SK-N-SH (cell line): ENCODE results near the gene IFNL1. TPM values are rescaled to one million over a fixed set of nuclear protein-coding genes. Genes with fewer than 3 reads are reported as not detected.
A peak's percentile ranks its signal among the peaks of the same experiment; 100 is the strongest.

ENCODE experiments used
- CTCF ChIA-PET: fragments of 300-600, 350-600 bp; formaldehyde crosslinking; extraction: SDS; loops from one replicate; lab custom pipeline; 2021; lab: Yijun Ruan, JAX
- POLR2A ChIA-PET: fragments of 350-600 bp; sonication (Branson Sonifier 250); formaldehyde crosslinking; extraction: SDS; loops from one replicate; lab custom pipeline; 2020; ENCODE audit warnings: antibody characterized with exemption, inconsistent platforms; lab: Yijun Ruan, JAX
- DNase-seq: peaks from one replicate; pipeline ENCODE4 v3.0.0; 2012
- H2AFZ ChIP-seq: fragments of 200-600 bp; sonication (generic); 2 replicates; pipeline ENCODE4 v1.8.1; 2016; ENCODE audit warnings: antibody characterized with exemption, mild to moderate bottlenecking, low read depth
- H3F3A ChIP-seq: fragments of 200-600 bp; sonication (generic); replicated peaks from 2 replicates; pipeline ENCODE3; 2016; ENCODE audit warnings: antibody characterized with exemption, mild to moderate bottlenecking; ENCODE audit not compliant: insufficient read depth
- H3K27ac ChIP-seq, 2 experiments: fragments of 200-500 bp in 1 of 2; fragments of 200-600 bp in 1 of 2; sonication (Bioruptor generic) in 1 of 2; sonication (generic), shearing (Covaris generic) in 1 of 2; 2 replicates each; pipeline versions ENCODE4 v1.5.1 to v1.6.1; 2014 to 2016; ENCODE audit warnings: low read depth in 2 of 2, inconsistent platforms in 1 of 2, low read length in 1 of 2, mild to moderate bottlenecking in 1 of 2, mixed read lengths in 1 of 2
- H3K27me3 ChIP-seq: fragments of 200-600 bp; sonication (generic), shearing (Covaris generic); 2 replicates; pipeline ENCODE4 v1.6.1; 2016; ENCODE audit warnings: mixed run types; ENCODE audit not compliant: insufficient read depth
- H3K36me3 ChIP-seq, 2 experiments: fragments of 200-500 bp in 1 of 2; fragments of 200-600 bp in 1 of 2; sonication (Bioruptor generic) in 1 of 2; sonication (generic) in 1 of 2; replicated peaks in 1 of 2; 2 replicates each; pipeline versions ENCODE3 to v1.5.1; 2014 to 2016; ENCODE audit warnings: low read length in 1 of 2, mild to moderate bottlenecking in 1 of 2; ENCODE audit not compliant: insufficient read depth in 2 of 2, control insufficient read depth in 1 of 2
- H3K4me1 ChIP-seq, 2 experiments: fragments of 200-500 bp in 1 of 2; fragments of 200-600 bp in 1 of 2; sonication (Bioruptor generic) in 1 of 2; sonication (generic), shearing (Covaris generic) in 1 of 2; 2 replicates each; pipeline versions ENCODE4 v1.5.1 to v1.6.1; 2014 to 2016; ENCODE audit warnings: low read depth in 1 of 2, low read length in 1 of 2, mixed run types in 1 of 2; ENCODE audit not compliant: insufficient read depth in 2 of 2, control insufficient read depth in 1 of 2
- H3K4me2 ChIP-seq: fragments of 200-600 bp; sonication (generic), shearing (Covaris generic); 2 replicates; pipeline ENCODE4 v1.6.1; 2017; ENCODE audit warnings: mixed run types
- H3K4me3 ChIP-seq, 2 experiments: fragments of 200-500 bp in 1 of 2; fragments of 200-600 bp in 1 of 2; sonication (Bioruptor generic) in 1 of 2; sonication (generic), shearing (Covaris generic) in 1 of 2; 2 replicates each; pipeline versions ENCODE4 v1.5.1 to v1.8.1; 2014 to 2016; ENCODE audit warnings: low read depth in 2 of 2, inconsistent platforms in 1 of 2, low read length in 1 of 2, mild to moderate bottlenecking in 1 of 2, mixed read lengths in 1 of 2, moderate library complexity in 1 of 2
- H3K79me2 ChIP-seq: fragments of 200-600 bp; sonication (generic); 2 replicates; pipeline ENCODE4 v1.8.1; 2017; ENCODE audit warnings: mild to moderate bottlenecking; ENCODE audit not compliant: insufficient read depth
- H3K9ac ChIP-seq: fragments of 200-600 bp; sonication (generic); 2 replicates; pipeline ENCODE4 v1.6.1; 2017; ENCODE audit warnings: mixed run types
- H3K9me2 ChIP-seq: fragments of 200-600 bp; sonication (generic); 2 replicates; pipeline ENCODE4 v1.6.1; 2017; ENCODE audit warnings: mixed run types
- H3K9me3 ChIP-seq: fragments of 200-600 bp; sonication (generic); 2 replicates; pipeline ENCODE4 v1.6.1; 2017; ENCODE audit warnings: mixed run types, mild to moderate bottlenecking, moderate library complexity
- H4K20me1 ChIP-seq: fragments of 200-600 bp; sonication (generic); 2 replicates; pipeline ENCODE4 v1.6.1; 2017; ENCODE audit warnings: mild to moderate bottlenecking, mixed run types; ENCODE audit not compliant: insufficient read depth
- FOXJ3 ChIP-seq: sonication (generic); formaldehyde crosslinking; IDR thresholded peaks from 2 replicates; pipeline ENCODE4 v1.5.1; 2020; ENCODE audit warnings: mild to moderate bottlenecking, missing genetic modification reagents
- FOXM1 ChIP-seq: IDR thresholded peaks from 2 replicates; pipeline ENCODE4 v1.4.0; 2012; ENCODE audit warnings: low read depth, mild to moderate bottlenecking
- GATA2 ChIP-seq: sonication (generic); formaldehyde crosslinking; IDR thresholded peaks from 2 replicates; pipeline ENCODE4 v1.5.0; 2020; ENCODE audit warnings: mild to moderate bottlenecking, missing genetic modification reagents
- NFIC ChIP-seq: IDR thresholded peaks from 2 replicates; pipeline ENCODE4 v1.4.0; 2012; ENCODE audit warnings: borderline replicate concordance
- NRF1 ChIP-seq: IDR thresholded peaks from 2 replicates; pipeline ENCODE4 v1.6.1; 2012; ENCODE audit warnings: low read depth, mild to moderate bottlenecking, low read length
- POLR2AphosphoS5 ChIP-seq: IDR thresholded peaks from 2 replicates; pipeline ENCODE4 v1.6.1; 2012; ENCODE audit warnings: low read depth, low read length
- RAD21 ChIP-seq: IDR thresholded peaks from 2 replicates; pipeline ENCODE4 v1.6.1; 2012; ENCODE audit warnings: mild to moderate bottlenecking, low read length
- RCOR1 ChIP-seq: fragments of 150-350 bp; IDR thresholded peaks from 2 replicates; pipeline ENCODE4 v1.6.1; 2017; ENCODE audit warnings: antibody characterized with exemption, low read length
- RFX5 ChIP-seq: IDR thresholded peaks from 2 replicates; pipeline ENCODE4 v1.6.1; 2012; ENCODE audit warnings: mild to moderate bottlenecking, improper control_type of control experiment, low read length
- RXRA ChIP-seq: IDR thresholded peaks from 2 replicates; pipeline ENCODE4 v1.4.0; 2012; ENCODE audit warnings: low read depth, mild to moderate bottlenecking, borderline replicate concordance
- SIN3A ChIP-seq: IDR thresholded peaks from 2 replicates; pipeline ENCODE4 v1.6.1; 2012; ENCODE audit warnings: low read depth, mild to moderate bottlenecking, low read length, moderate library complexity, borderline replicate concordance
- SMC3 ChIP-seq: IDR thresholded peaks from 2 replicates; pipeline ENCODE4 v1.6.1; 2012; ENCODE audit warnings: low read depth, low read length, improper control_type of control experiment
- TAF1 ChIP-seq: IDR thresholded peaks from 2 replicates; pipeline ENCODE4 v1.6.1; 2012; ENCODE audit warnings: low read depth, mild to moderate bottlenecking, low read length, moderate library complexity, borderline replicate concordance
- TCF12 ChIP-seq: IDR thresholded peaks from 2 replicates; pipeline ENCODE4 v1.4.0; 2012
- YY1 ChIP-seq: IDR thresholded peaks from 2 replicates; pipeline ENCODE4 v1.4.0; 2012; ENCODE audit warnings: low read depth, mild to moderate bottlenecking
- WGBS: methylation state at CpG from one replicate; pipeline ENCODE4 v1.1.6; 2017; ENCODE audit warnings: low lambda C conversion rate; 5-methylcytosine and 5-hydroxymethylcytosine counted together
- polyA plus RNA-seq, 3 experiments: library from polyadenylated mRNA; depleted of rRNA; stranded (reverse); fragments of >200 nt; gene quantifications; 2 replicates each; pipeline ENCODE4 v1.2.3, GENCODE V29; 2012
- TF ChIP-seq, protein P1 (sequence below): IDR thresholded peaks from 2 replicates; pipeline ENCODE4; 2012
- TF ChIP-seq, protein P2 (sequence below): fragments of 200-600 bp; sonication (generic); IDR thresholded peaks from 2 replicates; pipeline ENCODE4 v1.6.1; 2017; ENCODE audit warnings: antibody characterized with exemption, mild to moderate bottlenecking, moderate library complexity
- TF ChIP-seq, protein P3 (sequence below): fragments of 150-350 bp; IDR thresholded peaks from 2 replicates; pipeline ENCODE4 v1.6.1; 2016; ENCODE audit warnings: mild to moderate bottlenecking, low read depth, low read length
- TF ChIP-seq, protein P4 (sequence below): IDR thresholded peaks from 2 replicates; pipeline ENCODE4 v1.4.0; 2012; ENCODE audit warnings: low read depth
- TF ChIP-seq, protein P5 (sequence below): IDR thresholded peaks from 2 replicates; pipeline ENCODE4 v1.4.0; 2012; ENCODE audit warnings: low read depth, borderline replicate concordance

Gene IFNL1
- polyA plus RNA-seq, 1 of the 3 experiments (the other 2 are of a cell fraction) = not detected

DNA sequence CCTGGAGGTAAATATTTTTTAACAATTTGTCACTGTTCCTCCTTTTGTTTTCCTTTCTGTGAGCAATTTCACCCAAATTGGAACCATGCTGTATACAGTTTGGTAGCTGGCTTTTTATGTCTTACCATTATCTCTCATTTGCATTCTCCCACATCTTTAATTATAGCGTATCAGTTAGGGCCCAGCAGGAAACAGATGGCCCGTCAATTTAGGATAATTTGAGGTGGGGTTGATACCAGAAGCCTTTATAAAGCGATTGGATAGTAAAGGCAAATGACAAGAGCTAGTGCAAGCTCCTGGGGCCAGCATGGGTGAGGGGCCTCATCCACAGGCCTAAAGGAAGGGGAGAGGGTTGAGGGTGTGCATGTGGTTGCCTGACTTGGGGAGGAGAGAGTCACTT lies 43.7 kb upstream of the IFNL1 start:
- ChIA-PET POLR2A (no interaction called here), CTCF (interaction anchor here (1.1 to 1.6 kb wide), 2 partner anchors 19 to 141 kb away, joined by 3 read pairs; no protein-coding TSS in a partner anchor)
- 35% methylated on average over 3 of the region's 3 CpGs for WGBS
- Histone ChIP-seq H4K20me1 (no peaks in the 10 kb centered on the region), H3K27ac (no peak overlapping the region), H3K27me3 (peaks cover 4% of the 10 kb centered on the region; the same call in 1 of the 2 replicates), H3K79me2 (no peaks in the 10 kb centered on the region), H3K9me2 (no peaks in the 10 kb centered on the region), H3K36me3 (no peaks in the 10 kb centered on the region), H3K9ac (no peak overlapping the region), H3K4me3 (no peak overlapping the region), H3K4me2 (no peak overlapping the region), H3K4me1 (peaks cover 0 to 3% of the 10 kb centered on the region in 2 experiments; a peak in 1 of 4 replicates), H3F3A (no peaks in the 10 kb centered on the region), H2AFZ (no peak overlapping the region), H3K9me3 (no peaks in the 10 kb centered on the region)
- peak; percentile 61 for DNase-seq
- TF ChIP-seq RCOR1 = peak; percentile 54; the same call in 1 of the 2 replicates
- TF ChIP-seq, protein P1, sequence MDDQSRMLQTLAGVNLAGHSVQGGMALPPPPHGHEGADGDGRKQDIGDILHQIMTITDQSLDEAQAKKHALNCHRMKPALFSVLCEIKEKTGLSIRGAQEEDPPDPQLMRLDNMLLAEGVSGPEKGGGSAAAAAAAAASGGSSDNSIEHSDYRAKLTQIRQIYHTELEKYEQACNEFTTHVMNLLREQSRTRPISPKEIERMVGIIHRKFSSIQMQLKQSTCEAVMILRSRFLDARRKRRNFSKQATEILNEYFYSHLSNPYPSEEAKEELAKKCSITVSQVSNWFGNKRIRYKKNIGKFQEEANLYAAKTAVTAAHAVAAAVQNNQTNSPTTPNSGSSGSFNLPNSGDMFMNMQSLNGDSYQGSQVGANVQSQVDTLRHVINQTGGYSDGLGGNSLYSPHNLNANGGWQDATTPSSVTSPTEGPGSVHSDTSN = no peak
- TF ChIP-seq NFIC = no peak
- TF ChIP-seq YY1 = no peak
- TF ChIP-seq NRF1 = no peak
- TF ChIP-seq TAF1 = no peak
- TF ChIP-seq, protein P2, sequence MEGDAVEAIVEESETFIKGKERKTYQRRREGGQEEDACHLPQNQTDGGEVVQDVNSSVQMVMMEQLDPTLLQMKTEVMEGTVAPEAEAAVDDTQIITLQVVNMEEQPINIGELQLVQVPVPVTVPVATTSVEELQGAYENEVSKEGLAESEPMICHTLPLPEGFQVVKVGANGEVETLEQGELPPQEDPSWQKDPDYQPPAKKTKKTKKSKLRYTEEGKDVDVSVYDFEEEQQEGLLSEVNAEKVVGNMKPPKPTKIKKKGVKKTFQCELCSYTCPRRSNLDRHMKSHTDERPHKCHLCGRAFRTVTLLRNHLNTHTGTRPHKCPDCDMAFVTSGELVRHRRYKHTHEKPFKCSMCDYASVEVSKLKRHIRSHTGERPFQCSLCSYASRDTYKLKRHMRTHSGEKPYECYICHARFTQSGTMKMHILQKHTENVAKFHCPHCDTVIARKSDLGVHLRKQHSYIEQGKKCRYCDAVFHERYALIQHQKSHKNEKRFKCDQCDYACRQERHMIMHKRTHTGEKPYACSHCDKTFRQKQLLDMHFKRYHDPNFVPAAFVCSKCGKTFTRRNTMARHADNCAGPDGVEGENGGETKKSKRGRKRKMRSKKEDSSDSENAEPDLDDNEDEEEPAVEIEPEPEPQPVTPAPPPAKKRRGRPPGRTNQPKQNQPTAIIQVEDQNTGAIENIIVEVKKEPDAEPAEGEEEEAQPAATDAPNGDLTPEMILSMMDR = no peak

DNA sequence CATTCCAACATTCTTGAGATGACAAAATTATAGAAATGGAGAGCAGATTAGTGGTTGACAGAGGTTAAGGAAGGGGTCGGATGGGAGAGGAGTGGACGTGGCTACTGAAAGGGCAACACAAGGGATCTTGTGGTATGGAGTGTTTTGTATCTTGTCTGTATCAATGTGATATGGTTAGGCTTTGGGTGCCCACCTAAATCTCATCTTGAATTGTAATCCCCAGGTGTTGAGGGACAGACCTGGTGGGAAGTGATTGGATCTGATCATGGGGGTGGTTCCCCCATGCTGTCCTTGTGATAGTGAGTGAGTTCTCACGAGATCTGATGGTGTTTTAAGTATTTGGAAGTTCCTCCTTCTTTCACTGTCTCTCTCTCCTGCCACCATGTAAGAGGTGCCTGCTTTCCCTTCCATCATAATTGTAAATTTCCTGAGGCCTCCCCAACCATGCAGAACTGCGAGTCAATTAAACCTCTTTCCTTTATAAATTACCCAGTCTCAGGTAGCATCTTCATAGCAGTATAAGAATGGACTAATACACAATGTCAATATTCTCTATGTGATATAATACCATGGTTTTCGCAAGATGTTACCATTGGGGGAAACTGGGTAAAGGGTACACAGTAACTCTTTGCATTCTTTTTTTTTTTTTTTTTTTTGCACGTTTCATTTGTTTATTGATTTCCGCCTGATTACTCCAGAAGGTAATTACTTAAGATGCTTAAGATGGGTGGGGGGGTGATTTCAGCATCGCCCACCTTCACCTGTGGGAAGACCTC lies 42.6 kb upstream of the IFNL1 start:
- no peak overlapping the region for H3K4me2 ChIP-seq
- H3K4me3 ChIP-seq = no peak overlapping the region
- WGBS = 60% methylated on average over 8 of the region's 8 CpGs
- no peaks in the 10 kb centered on the region for H4K20me1 ChIP-seq
- no peaks in the 10 kb centered on the region for H3K9me3 ChIP-seq
- H3K36me3 ChIP-seq = no peaks in the 10 kb centered on the region
- no peaks in the 10 kb centered on the region for H3K79me2 ChIP-seq
- H3F3A ChIP-seq = no peaks in the 10 kb centered on the region
- no peak overlapping the region for H3K27ac ChIP-seq
- ChIA-PET CTCF (no interaction called here), POLR2A (no interaction called here)
- H3K9me2 ChIP-seq = no peaks in the 10 kb centered on the region
- peaks cover 0 to 3% of the 10 kb centered on the region in 2 experiments; a peak in 1 of 4 replicates for H3K4me1 ChIP-seq
- peaks cover 4% of the 10 kb centered on the region; the same call in 1 of the 2 replicates for H3K27me3 ChIP-seq
- H3K9ac ChIP-seq = no peak overlapping the region
- no peak overlapping the region for H2AFZ ChIP-seq
- no peak for DNase-seq
- no peak for TF ChIP-seq RXRA
- no peak for TF ChIP-seq POLR2AphosphoS5
- TF ChIP-seq, protein P3, sequence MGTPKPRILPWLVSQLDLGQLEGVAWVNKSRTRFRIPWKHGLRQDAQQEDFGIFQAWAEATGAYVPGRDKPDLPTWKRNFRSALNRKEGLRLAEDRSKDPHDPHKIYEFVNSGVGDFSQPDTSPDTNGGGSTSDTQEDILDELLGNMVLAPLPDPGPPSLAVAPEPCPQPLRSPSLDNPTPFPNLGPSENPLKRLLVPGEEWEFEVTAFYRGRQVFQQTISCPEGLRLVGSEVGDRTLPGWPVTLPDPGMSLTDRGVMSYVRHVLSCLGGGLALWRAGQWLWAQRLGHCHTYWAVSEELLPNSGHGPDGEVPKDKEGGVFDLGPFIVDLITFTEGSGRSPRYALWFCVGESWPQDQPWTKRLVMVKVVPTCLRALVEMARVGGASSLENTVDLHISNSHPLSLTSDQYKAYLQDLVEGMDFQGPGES = no peak
- no peak for TF ChIP-seq NFIC
- TF ChIP-seq SIN3A = no peak
- TF ChIP-seq TAF1 = no peak
- no peak for TF ChIP-seq RFX5
- TF ChIP-seq TCF12 = no peak
- TF ChIP-seq SMC3 = no peak
- TF ChIP-seq FOXJ3 (CRISPR knock-in tag) = no peak
- TF ChIP-seq, protein P2 = no peak
- TF ChIP-seq, protein P4, sequence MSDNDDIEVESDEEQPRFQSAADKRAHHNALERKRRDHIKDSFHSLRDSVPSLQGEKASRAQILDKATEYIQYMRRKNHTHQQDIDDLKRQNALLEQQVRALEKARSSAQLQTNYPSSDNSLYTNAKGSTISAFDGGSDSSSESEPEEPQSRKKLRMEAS = no peak
- no peak for TF ChIP-seq RAD21
- TF ChIP-seq, protein P5, sequence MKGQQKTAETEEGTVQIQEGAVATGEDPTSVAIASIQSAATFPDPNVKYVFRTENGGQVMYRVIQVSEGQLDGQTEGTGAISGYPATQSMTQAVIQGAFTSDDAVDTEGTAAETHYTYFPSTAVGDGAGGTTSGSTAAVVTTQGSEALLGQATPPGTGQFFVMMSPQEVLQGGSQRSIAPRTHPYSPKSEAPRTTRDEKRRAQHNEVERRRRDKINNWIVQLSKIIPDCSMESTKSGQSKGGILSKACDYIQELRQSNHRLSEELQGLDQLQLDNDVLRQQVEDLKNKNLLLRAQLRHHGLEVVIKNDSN = no peak
- TF ChIP-seq GATA2 = no peak
- no peak for TF ChIP-seq NRF1
- no peak for TF ChIP-seq FOXM1
